DND-41 (cell line): ENCODE results near the gene TAOK3.

Experiments
- ATAC-seq: fragments of 200-7000 bp; cut with Tn5 transposase; 3 replicates; pipeline ENCODE4 v1.9.1; 2021; ENCODE audit warnings: low read depth; ENCODE audit not compliant: insufficient read depth
- DNase-seq: peaks from one replicate; pipeline ENCODE4 v3.0.0-alpha.2; 2020
- H2AFZ ChIP-seq: 2 replicates; pipeline ENCODE4 v1.6.0; 2012; ENCODE audit warnings: low read depth, low read length
- H3K27ac ChIP-seq: 2 replicates; pipeline ENCODE4 v1.5.1; 2012; ENCODE audit warnings: low read length, inconsistent platforms
- H3K27me3 ChIP-seq: fragments of 200-600 bp; sonication (generic); 2 replicates; pipeline ENCODE4 v1.6.0; 2012; ENCODE audit warnings: low read length, mild to moderate bottlenecking, inconsistent platforms; ENCODE audit not compliant: insufficient read depth, poor library complexity
- H3K36me3 ChIP-seq: 2 replicates; pipeline ENCODE4 v1.5.1; 2012; ENCODE audit warnings: low read length, inconsistent platforms; ENCODE audit not compliant: insufficient read depth
- H3K4me1 ChIP-seq: 2 replicates; pipeline ENCODE4 v1.5.1; 2012; ENCODE audit warnings: mild to moderate bottlenecking, low read length; ENCODE audit not compliant: insufficient read depth
- H3K4me2 ChIP-seq: 2 replicates; pipeline ENCODE4 v1.6.0; 2012; ENCODE audit warnings: mild to moderate bottlenecking, moderate library complexity, low read length, inconsistent platforms; ENCODE audit not compliant: insufficient read depth
- H3K4me3 ChIP-seq, 2 experiments: fragments of 200-600 bp in 1 of 2; shearing (Covaris generic) in 1 of 2; 2 replicates each; pipeline ENCODE4 v1.5.1; 2012 to 2016; ENCODE audit warnings: inconsistent platforms in 2 of 2, low read length in 2 of 2, mild to moderate bottlenecking in 2 of 2, low read depth in 1 of 2, moderate library complexity in 1 of 2
- H3K79me2 ChIP-seq: 2 replicates; pipeline ENCODE4 v1.6.0; 2012; ENCODE audit warnings: low read length, inconsistent platforms; ENCODE audit not compliant: insufficient read depth
- H3K9ac ChIP-seq: 2 replicates; pipeline ENCODE4 v1.6.0; 2012; ENCODE audit warnings: low read depth, mild to moderate bottlenecking, inconsistent platforms, low read length, moderate library complexity
- H3K9me3 ChIP-seq: 2 replicates; pipeline ENCODE4 v1.5.1; 2012; ENCODE audit warnings: low read length, moderate library complexity, mild to moderate bottlenecking, inconsistent platforms; ENCODE audit not compliant: insufficient read depth, severe bottlenecking
- H4K20me1 ChIP-seq: 2 replicates; pipeline ENCODE4 v1.6.0; 2012; ENCODE audit warnings: low read length; ENCODE audit not compliant: insufficient read depth
- EZH2 ChIP-seq: IDR thresholded peaks from 3 replicates; pipeline ENCODE4 v1.6.1; 2012; ENCODE audit warnings: borderline replicate concordance, low read depth, mild to moderate bottlenecking, moderate library complexity, low read length, inconsistent platforms; ENCODE audit not compliant: severe bottlenecking
- TF ChIP-seq, protein P1 (sequence below): IDR thresholded peaks from 2 replicates; pipeline ENCODE4 v1.5.1; 2012; ENCODE audit warnings: borderline replicate concordance, low read length, moderate library complexity, mild to moderate bottlenecking; ENCODE audit not compliant: poor library complexity, severe bottlenecking; ENCODE audit errors: extremely low read depth

TAOK3 gene

DNA sequence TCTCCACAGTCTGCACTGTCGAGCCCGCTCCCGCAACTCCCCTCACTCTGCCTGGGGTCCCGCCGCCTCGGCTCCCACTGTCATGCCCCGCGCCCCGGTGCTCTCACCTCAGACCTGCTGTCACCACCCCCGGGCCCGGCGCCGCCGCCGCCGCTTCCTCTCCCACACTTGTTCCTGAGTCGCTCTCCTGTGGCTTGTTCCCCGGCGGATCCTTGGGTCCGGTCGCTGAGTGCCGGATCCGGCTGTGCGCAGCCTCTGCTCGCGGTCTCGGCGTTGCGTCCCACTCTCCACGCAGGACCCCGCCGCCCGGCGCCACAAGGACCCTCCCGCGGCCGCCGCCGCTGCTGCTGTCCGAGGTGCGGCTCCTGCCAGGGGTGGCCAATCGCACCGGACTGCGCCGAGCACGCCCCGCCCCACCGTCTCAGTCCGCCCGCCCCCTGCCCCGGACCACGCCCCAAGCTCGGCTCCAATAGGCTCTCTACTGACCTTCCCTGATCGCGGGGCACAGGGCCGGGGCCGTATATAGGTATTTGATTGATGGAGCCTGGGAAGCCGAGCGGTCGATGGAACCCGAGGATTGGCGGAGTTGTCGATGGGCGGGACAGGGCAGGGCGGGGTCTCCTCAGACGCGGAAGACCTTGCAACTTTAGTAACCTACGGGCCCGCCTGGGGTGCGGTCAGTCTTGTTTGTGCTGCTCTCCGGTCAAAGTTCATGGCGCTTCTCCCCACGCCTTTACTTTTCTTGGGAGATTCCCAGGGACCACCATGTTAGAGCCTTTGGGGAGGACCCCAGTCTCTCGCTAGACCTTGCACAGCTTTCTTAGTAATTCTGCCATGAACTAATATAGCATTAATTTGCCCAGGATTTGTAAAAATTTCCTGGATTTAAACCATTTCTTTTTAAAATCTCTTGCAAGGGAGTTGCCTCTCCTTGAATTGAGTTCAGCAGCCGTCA lies at the start of gene TAOK3:
Gene TAOK3, minus strand, starts transcription at position 367 of the 955 bp plus-strand sequence. CDS start 117,340 bp downstream, outside the sequence.
- DNase-seq = peak; percentile 98
- TF ChIP-seq EZH2 = no peak
- TF ChIP-seq, protein P1, sequence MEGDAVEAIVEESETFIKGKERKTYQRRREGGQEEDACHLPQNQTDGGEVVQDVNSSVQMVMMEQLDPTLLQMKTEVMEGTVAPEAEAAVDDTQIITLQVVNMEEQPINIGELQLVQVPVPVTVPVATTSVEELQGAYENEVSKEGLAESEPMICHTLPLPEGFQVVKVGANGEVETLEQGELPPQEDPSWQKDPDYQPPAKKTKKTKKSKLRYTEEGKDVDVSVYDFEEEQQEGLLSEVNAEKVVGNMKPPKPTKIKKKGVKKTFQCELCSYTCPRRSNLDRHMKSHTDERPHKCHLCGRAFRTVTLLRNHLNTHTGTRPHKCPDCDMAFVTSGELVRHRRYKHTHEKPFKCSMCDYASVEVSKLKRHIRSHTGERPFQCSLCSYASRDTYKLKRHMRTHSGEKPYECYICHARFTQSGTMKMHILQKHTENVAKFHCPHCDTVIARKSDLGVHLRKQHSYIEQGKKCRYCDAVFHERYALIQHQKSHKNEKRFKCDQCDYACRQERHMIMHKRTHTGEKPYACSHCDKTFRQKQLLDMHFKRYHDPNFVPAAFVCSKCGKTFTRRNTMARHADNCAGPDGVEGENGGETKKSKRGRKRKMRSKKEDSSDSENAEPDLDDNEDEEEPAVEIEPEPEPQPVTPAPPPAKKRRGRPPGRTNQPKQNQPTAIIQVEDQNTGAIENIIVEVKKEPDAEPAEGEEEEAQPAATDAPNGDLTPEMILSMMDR = no peak
- peak; percentile 86 for ATAC-seq
- peak within 1 kb of the TSS; percentile 74 to 96 for H3K4me3 ChIP-seq
- peak within 1 kb of the TSS; percentile 70 for H3K9ac ChIP-seq
- H3K4me2 ChIP-seq = peak within 1 kb of the TSS; percentile 87
- H3K27ac ChIP-seq = peak within 1 kb of the TSS; percentile 75
- peaks cover 15% of the 10 kb centered on the region for H3K27me3 ChIP-seq
- peaks cover 53% of the 10 kb centered on the region for H3K4me1 ChIP-seq
- H3K9me3 ChIP-seq = no peaks in the 10 kb centered on the region
- H2AFZ ChIP-seq = peak within 1 kb of the TSS; percentile 87
- no peaks in the 10 kb centered on the region; the same call in 1 of the 2 replicates for H3K36me3 ChIP-seq
- H4K20me1 ChIP-seq = peaks cover 23% of the 10 kb centered on the region
- H3K79me2 ChIP-seq = peaks cover 32% of the 10 kb centered on the region

DNA sequence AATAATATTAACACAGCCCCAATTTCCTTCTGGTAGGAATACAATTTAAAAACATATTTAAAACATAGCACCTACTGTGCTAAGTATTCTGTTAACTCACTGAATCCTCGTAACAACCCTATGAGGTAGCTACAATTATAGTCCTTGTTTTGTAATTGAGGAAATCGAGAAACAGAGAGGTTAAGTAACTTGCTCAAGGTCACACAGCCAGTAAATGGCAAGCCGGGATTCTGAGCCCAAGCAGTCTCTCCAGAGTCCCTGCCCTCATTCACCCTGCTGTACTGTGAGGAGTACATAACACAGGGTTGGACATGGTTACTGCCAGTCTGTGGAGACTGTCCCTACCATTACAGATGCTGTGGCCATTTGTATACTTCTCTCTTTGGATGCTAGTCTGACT lies 48.0 kb upstream of the TAOK3 start:
- no peaks in the 10 kb centered on the region for H3K27me3 ChIP-seq
- H3K27ac ChIP-seq = no peak overlapping the region
- DNase-seq (no peak), ATAC-seq (no peak)
- no peak overlapping the region for H3K4me2 ChIP-seq
- TF ChIP-seq, protein P1 = no peak
- TF ChIP-seq EZH2 = no peak
- H3K36me3 ChIP-seq = peaks cover 7% of the 10 kb centered on the region; the same call in 1 of the 2 replicates
- H4K20me1 ChIP-seq = peaks cover 7% of the 10 kb centered on the region; the same call in 1 of the 2 replicates
- H3K79me2 ChIP-seq = no peaks in the 10 kb centered on the region
- no peaks in the 10 kb centered on the region for H3K9me3 ChIP-seq
- H3K9ac ChIP-seq = no peak overlapping the region
- H3K4me1 ChIP-seq = no peaks in the 10 kb centered on the region
- no peak overlapping the region for H3K4me3 ChIP-seq
- H2AFZ ChIP-seq = no peak overlapping the region

DNA sequence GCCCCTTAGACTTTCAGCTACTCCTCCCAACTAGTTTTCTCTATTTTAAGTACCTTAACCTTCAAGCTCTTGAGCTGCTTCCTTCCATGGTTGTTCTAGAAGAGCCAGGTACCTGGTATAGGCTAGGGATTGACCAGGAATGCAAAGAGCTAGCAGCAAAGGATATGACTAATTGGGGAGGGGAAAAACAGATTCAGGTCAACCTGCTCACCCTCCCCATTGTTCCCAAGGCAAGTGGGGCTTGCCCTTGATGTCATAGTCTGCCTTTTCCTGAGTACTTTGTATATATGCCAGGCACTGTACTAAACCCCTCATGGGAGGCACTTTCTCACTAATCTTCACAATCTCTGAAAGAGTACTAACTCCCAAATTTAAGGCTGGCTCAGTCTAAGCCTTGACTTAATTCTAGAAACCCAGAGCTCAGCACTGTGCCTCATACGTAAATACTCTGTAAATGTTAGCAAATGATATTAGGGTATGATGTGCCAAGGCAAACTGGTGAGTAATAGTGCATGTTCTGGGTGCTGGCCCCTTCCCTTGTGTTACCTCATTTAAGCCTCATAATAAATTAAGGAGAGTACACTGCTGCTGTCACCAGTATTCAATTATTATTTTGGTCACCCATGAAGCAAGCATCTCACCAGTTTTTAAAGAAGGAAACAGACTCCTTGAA lies 45.8 kb upstream of the TAOK3 start:
- Histone ChIP-seq H4K20me1 (peaks cover 7% of the 10 kb centered on the region; the same call in 1 of the 2 replicates), H3K36me3 (peaks cover 29% of the 10 kb centered on the region), H3K4me1 (no peaks in the 10 kb centered on the region), H3K27ac (no peak overlapping the region), H3K79me2 (no peaks in the 10 kb centered on the region), H3K27me3 (no peaks in the 10 kb centered on the region), H3K9ac (no peak overlapping the region), H3K4me3 (no peak overlapping the region), H3K9me3 (no peaks in the 10 kb centered on the region), H3K4me2 (no peak overlapping the region), H2AFZ (no peak overlapping the region)
- DNase-seq = no peak
- TF ChIP-seq, protein P1 = no peak
- no peak for TF ChIP-seq EZH2
- ATAC-seq = no peak
